DOHH2 (cell line): Measurements from ENCODE around the gene ATP1A1.

Experiments used
- H3F3A ChIP-seq: fragments of 200-600 bp; sonication (generic), shearing (Covaris generic); 2 replicates; pipeline ENCODE4 v1.6.0; 2016; ENCODE audit warnings: antibody characterized with exemption, mild to moderate bottlenecking; ENCODE audit not compliant: control insufficient read depth, insufficient read depth
- H3K27ac ChIP-seq: fragments of 200-600 bp; sonication (generic); 2 replicates; pipeline ENCODE4 v1.5.1; 2014; ENCODE audit warnings: low read depth, mild to moderate bottlenecking, low read length, moderate library complexity
- H3K27me3 ChIP-seq: fragments of 200-600 bp; sonication (generic); 2 replicates; pipeline ENCODE4 v1.6.1; 2014; ENCODE audit warnings: mild to moderate bottlenecking, low read length, mixed read lengths; ENCODE audit not compliant: control insufficient read depth
- H3K36me3 ChIP-seq: fragments of 200-600 bp; sonication (generic); 2 replicates; pipeline ENCODE4 v1.6.1; 2014; ENCODE audit warnings: mild to moderate bottlenecking, low read length, moderate library complexity, mixed read lengths; ENCODE audit not compliant: control insufficient read depth
- H3K4me1 ChIP-seq: fragments of 200-600 bp; sonication (generic); 2 replicates; pipeline ENCODE4 v1.6.1; 2014; ENCODE audit warnings: mild to moderate bottlenecking, low read length, mixed read lengths; ENCODE audit not compliant: control insufficient read depth
- H3K4me2 ChIP-seq: fragments of 200-600 bp; sonication (generic); 2 replicates; pipeline ENCODE4 v1.6.0; 2014; ENCODE audit warnings: mild to moderate bottlenecking, low read length, moderate library complexity
- H3K4me3 ChIP-seq: fragments of 200-600 bp; sonication (generic); 2 replicates; pipeline ENCODE4 v1.5.1; 2014; ENCODE audit warnings: mild to moderate bottlenecking, low read length, mixed read lengths
- H3K79me2 ChIP-seq: fragments of 200-600 bp; sonication (generic); 2 replicates; pipeline ENCODE4 v1.6.1; 2014; ENCODE audit warnings: mild to moderate bottlenecking, low read length, mixed read lengths; ENCODE audit not compliant: control insufficient read depth
- H3K9me2 ChIP-seq: fragments of 200-600 bp; sonication (generic); replicated peaks from 2 replicates; pipeline ENCODE4 v1.6.1; 2014; ENCODE audit warnings: mild to moderate bottlenecking, low read length, mixed read lengths; ENCODE audit not compliant: control insufficient read depth
- H3K9me3 ChIP-seq: fragments of 200-600 bp; sonication (generic); 2 replicates; pipeline ENCODE4 v1.6.1; 2014; ENCODE audit warnings: antibody characterized with exemption, low read length, mixed read lengths; ENCODE audit not compliant: control insufficient read depth, insufficient read depth
- H4K20me1 ChIP-seq: fragments of 200-600 bp; sonication (generic); 2 replicates; pipeline ENCODE4 v1.6.0; 2014; ENCODE audit warnings: low read depth, mild to moderate bottlenecking, antibody characterized with exemption, low read length, moderate library complexity; ENCODE audit not compliant: control insufficient read depth, insufficient read depth
- EZH2phosphoT487 ChIP-seq: fragments of 200-600 bp; sonication (generic); IDR thresholded peaks from 2 replicates; pipeline ENCODE4 v1.6.1; 2017; ENCODE audit warnings: borderline replicate concordance, mild to moderate bottlenecking, antibody characterized with exemption, low read length, moderate library complexity, mixed read lengths
- TF ChIP-seq, protein P1 (sequence below): fragments of 200-600 bp; sonication (generic); IDR thresholded peaks from one replicate; pipeline ENCODE4 v1.5.1; 2014; ENCODE audit warnings: antibody characterized with exemption, mild to moderate bottlenecking, low read depth, low read length; ENCODE audit not compliant: poor library complexity, severe bottlenecking

ATP1A1 gene

DNA sequence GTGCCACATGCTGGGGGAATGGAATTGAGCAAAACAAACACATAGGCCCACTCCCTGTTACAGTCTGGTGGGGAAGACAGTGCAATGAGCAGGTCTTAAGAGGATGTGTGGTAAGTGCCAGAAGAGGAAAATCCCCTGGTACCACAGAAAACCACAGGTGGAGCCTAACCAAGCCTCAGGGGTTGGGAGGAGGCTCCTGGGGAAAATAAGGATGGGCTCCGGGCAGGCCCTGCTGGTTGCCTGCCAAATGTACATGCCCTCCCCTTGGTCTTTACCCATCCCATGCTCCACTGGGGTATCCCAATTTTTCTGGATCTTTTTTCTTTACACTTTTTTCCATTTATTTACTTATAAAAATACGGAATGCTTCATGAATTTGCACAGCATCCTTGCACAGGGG, 40.4 kb downstream of the ATP1A1 start:
- Histone ChIP-seq H3F3A (0 out of 2 replicates have a peak, but pooled peaks cover 2% of the 10 kb centered on the region), H3K4me1 (peaks cover 16% of the 10 kb centered on the region), H3K79me2 (peaks cover 23% of the 10 kb centered on the region), H3K9me3 (no peaks in the 10 kb centered on the region), H3K4me3 (no peak overlapping the region), H3K27ac (no peak overlapping the region), H3K27me3 (no peaks in the 10 kb centered on the region), H4K20me1 (no peaks in the 10 kb centered on the region), H3K9me2 (no peaks in the 10 kb centered on the region), H3K36me3 (peaks cover 11% of the 10 kb centered on the region), H3K4me2 (no peak overlapping the region)
- TF ChIP-seq EZH2phosphoT487 = no peak
- TF ChIP-seq, protein P1, sequence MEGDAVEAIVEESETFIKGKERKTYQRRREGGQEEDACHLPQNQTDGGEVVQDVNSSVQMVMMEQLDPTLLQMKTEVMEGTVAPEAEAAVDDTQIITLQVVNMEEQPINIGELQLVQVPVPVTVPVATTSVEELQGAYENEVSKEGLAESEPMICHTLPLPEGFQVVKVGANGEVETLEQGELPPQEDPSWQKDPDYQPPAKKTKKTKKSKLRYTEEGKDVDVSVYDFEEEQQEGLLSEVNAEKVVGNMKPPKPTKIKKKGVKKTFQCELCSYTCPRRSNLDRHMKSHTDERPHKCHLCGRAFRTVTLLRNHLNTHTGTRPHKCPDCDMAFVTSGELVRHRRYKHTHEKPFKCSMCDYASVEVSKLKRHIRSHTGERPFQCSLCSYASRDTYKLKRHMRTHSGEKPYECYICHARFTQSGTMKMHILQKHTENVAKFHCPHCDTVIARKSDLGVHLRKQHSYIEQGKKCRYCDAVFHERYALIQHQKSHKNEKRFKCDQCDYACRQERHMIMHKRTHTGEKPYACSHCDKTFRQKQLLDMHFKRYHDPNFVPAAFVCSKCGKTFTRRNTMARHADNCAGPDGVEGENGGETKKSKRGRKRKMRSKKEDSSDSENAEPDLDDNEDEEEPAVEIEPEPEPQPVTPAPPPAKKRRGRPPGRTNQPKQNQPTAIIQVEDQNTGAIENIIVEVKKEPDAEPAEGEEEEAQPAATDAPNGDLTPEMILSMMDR = no peak

DNA sequence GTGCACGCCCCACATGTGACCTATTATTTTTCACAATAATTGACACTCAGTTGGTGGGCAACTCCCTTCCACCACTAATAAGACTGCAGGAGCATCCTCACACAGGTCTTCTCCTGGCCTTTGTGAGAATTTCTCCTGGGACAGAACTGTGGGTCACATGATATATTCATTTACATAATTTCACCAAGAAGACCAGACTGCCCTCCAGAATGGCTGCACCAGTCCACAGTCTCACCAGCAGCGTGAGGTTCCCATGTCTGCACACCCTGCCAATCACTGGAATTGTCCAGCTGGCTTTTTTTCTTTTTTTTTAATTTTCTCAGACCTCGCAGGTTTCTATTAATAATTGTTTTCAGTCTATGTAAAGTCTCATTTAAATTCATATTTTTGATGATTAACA, 41.3 kb downstream of the ATP1A1 start:
- Histone ChIP-seq H3K36me3 (peaks cover 3% of the 10 kb centered on the region), H3K4me3 (no peak overlapping the region), H3F3A (0 out of 2 replicates have a peak, but pooled peaks cover 2% of the 10 kb centered on the region), H3K27ac (no peak overlapping the region), H3K4me1 (peaks cover 23% of the 10 kb centered on the region), H3K79me2 (peaks cover 23% of the 10 kb centered on the region), H3K9me2 (no peaks in the 10 kb centered on the region), H4K20me1 (no peaks in the 10 kb centered on the region), H3K4me2 (no peak overlapping the region), H3K9me3 (no peaks in the 10 kb centered on the region), H3K27me3 (no peaks in the 10 kb centered on the region)
- TF ChIP-seq, protein P1 = no peak
- no peak for TF ChIP-seq EZH2phosphoT487

DNA sequence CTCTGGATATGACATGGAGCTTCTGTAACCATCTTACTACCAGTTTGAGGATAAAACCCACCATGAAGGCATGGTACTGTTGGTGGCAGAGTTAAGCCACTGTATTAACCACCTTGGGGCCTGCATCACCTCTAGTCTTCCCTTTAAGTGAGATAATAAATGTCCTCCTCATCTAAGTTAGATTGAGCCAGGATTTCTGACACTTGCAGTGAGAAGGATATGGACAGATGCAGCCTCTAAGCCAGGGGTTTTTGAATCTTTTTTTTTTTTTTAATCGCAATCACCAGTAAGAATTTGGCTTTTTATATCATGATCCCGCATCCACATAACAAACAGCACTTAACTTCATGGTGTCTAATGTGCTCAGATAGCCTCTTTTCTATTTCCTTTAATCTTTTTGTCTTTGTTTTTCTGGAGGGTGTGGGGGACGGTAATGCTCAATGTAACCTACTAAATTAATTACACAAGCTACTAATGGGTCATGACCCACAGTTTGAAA, 42.2 kb downstream of the ATP1A1 start:
- no peak overlapping the region for H3K27ac ChIP-seq

More for the DNA sequence above, 42.2 kb downstream of the ATP1A1 start:
- no peaks in the 10 kb centered on the region for H3K27me3 ChIP-seq
- H3K9me3 ChIP-seq = no peaks in the 10 kb centered on the region
- H3K4me2 ChIP-seq = no peak overlapping the region
- no peak overlapping the region for H3K4me3 ChIP-seq
- TF ChIP-seq, protein P1 = no peak
- TF ChIP-seq EZH2phosphoT487 = no peak
- no peaks in the 10 kb centered on the region for H4K20me1 ChIP-seq
- peaks cover 3% of the 10 kb centered on the region for H3K36me3 ChIP-seq
- no peaks in the 10 kb centered on the region for H3K9me2 ChIP-seq
- peaks cover 23% of the 10 kb centered on the region for H3K4me1 ChIP-seq
- H3F3A ChIP-seq = 0 out of 2 replicates have a peak, but pooled peaks cover 2% of the 10 kb centered on the region
- peaks cover 23% of the 10 kb centered on the region for H3K79me2 ChIP-seq
